T1000 (cell line): Measurements from ENCODE around the gene ATP6V1D.
"Not testable (repeated sequence)": the region's sequence is repeated elsewhere in the genome, so short reads cannot be mapped to it uniquely, and the experiment has no call there.

ENCODE experiments used
- DNase-seq: peaks from one replicate; lab custom pipeline; 2025; ENCODE audit warnings: mixed read lengths; lab: John Stamatoyannopoulos, UW

Gene ATP6V1D

GRCh38 chr14:67359775-67360469 lies at the start of gene ATP6V1D, which contains the start of gene EIF2S1:
ATP6V1D (minus strand) TSS chr14:67359804; CDS start chr14:67359698, 106 bp downstream.
EIF2S1 (plus strand) TSS chr14:67360328; CDS start chr14:67364768, 4,440 bp downstream.
- DNase-seq, result peak; percentile 97

GRCh38 chr14:67408122-67408801 lies 48.7 kb upstream of the ATP6V1D start:
- not testable (repeated sequence) for DNase-seq

- no peak for DNase-seq
These were observed 46.2 kb upstream of the ATP6V1D start for GRCh38 chr14:67405771-67406170.

GRCh38 chr14:67400434-67400833 lies 40.8 kb upstream of the ATP6V1D start:
- no peak for DNase-seq

- no peak for DNase-seq
These were observed 37.9 kb upstream of the ATP6V1D start for GRCh38 chr14:67397536-67397935.

- DNase-seq, result no peak
These were observed 36.9 kb upstream of the ATP6V1D start for GRCh38 chr14:67396381-67396970.

GRCh38 chr14:67395876-67396189 lies 36.2 kb upstream of the ATP6V1D start:
- DNase-seq, result no peak

GRCh38 chr14:67395086-67395875 lies 35.7 kb upstream of the ATP6V1D start:
- no peak for DNase-seq

- no peak for DNase-seq
These were observed 34.1 kb upstream of the ATP6V1D start for GRCh38 chr14:67393689-67394088.

GRCh38 chr14:67392800-67393199 lies 33.2 kb upstream of the ATP6V1D start:
- no peak for DNase-seq

GRCh38 chr14:67392123-67392522 lies 32.5 kb upstream of the ATP6V1D start:
- no peak for DNase-seq

- DNase-seq, result no peak
These were observed 31.7 kb upstream of the ATP6V1D start for GRCh38 chr14:67391268-67391667.

GRCh38 chr14:67389811-67390534 lies 30.4 kb upstream of the ATP6V1D start:
- no peak for DNase-seq

GRCh38 chr14:67389275-67389674 lies 29.7 kb upstream of the ATP6V1D start:
- no peak for DNase-seq

GRCh38 chr14:67387195-67387594 lies 27.6 kb upstream of the ATP6V1D start:
- no peak for DNase-seq

GRCh38 chr14:67385618-67386017 lies 26.0 kb upstream of the ATP6V1D start:
- DNase-seq, result no peak

- no peak for DNase-seq
These were observed 25.5 kb upstream of the ATP6V1D start for GRCh38 chr14:67385120-67385519.

- no peak for DNase-seq
These were observed 18.3 kb upstream of the ATP6V1D start for GRCh38 chr14:67377916-67378315.

GRCh38 chr14:67373347-67373746 lies 13.7 kb upstream of the ATP6V1D start:
- DNase-seq, result no peak

- DNase-seq, result no peak
These were observed 13.2 kb upstream of the ATP6V1D start for GRCh38 chr14:67372833-67373232.

- no peak for DNase-seq
These were observed 11.9 kb upstream of the ATP6V1D start for GRCh38 chr14:67371247-67372148.
